Stimulated activated CD4-positive, alpha-beta T cell treated with anti-CD3 and anti-CD28 coated beads, Interleukin-12 subunit alpha, Interleukin-12 subunit beta, amount 100 ng/mL, for 48 hours (primary cell): ENCODE data around the gene LCN15.
A peak's percentile ranks its signal among the peaks of the same experiment; 100 is the strongest.
"Not testable (repeated sequence)": the region's sequence is repeated elsewhere in the genome, so short reads cannot be mapped to it uniquely, and the experiment has no call there.

Source experiments
- DNase-seq, 3 donors: peaks; one replicate each; pipeline ENCODE4 v3.0.0-alpha.2; 2020; ENCODE audit warnings: low read depth in 2 of 3, low spot score in 1 of 3

The LCN15 gene

DNA sequence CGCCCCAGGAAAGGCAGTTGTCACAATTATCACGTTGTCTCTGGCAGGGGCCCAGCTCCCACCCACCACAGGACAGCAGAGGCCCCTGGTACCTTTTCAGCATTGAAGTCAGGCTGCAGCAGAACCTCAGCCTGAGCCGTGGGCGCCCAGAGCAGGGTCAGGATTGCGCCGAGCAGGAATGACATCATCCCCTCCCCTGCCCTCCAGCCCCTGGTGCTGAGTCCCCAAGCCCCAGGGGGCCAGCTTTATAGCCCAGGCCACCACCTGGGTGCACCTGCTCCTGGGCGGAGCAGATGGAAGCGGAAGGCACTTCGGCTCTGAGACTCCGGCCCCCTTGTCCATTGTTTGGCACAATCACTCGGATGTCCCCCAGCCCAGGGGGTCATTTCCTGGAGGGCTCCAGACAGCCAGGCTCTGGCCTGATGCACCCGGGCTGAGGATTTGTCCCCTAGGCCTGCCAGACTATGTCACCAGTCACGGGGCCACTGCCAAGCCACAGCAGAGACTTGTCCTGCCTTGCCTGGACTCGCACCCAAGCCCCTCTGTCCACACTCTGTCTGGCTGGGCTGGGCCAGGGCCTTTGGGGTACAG is at the start of gene LCN15:
Gene LCN15 (minus strand): TSS at position 218 of the 591 bp plus-strand sequence. CDS start 30 bp downstream, at position 188.
- DNase-seq, result no peak

GRCh38 chr9:136808806-136809158 is 44.5 kb upstream of the LCN15 start:
- no peak for DNase-seq

- peak in 1 of 3 donors; percentile 21 for DNase-seq
Observed at GRCh38 chr9:136808075-136808805, 43.9 kb upstream of the LCN15 start.

GRCh38 chr9:136807281-136808074 is 43.2 kb upstream of the LCN15 start, which contains the start of gene RABL6:
RABL6 (plus strand) TSS chr9:136807948; CDS start chr9:136808197, 249 bp downstream.
- DNase-seq, result peak; percentile 67 to 77 (median 72)

DNA sequence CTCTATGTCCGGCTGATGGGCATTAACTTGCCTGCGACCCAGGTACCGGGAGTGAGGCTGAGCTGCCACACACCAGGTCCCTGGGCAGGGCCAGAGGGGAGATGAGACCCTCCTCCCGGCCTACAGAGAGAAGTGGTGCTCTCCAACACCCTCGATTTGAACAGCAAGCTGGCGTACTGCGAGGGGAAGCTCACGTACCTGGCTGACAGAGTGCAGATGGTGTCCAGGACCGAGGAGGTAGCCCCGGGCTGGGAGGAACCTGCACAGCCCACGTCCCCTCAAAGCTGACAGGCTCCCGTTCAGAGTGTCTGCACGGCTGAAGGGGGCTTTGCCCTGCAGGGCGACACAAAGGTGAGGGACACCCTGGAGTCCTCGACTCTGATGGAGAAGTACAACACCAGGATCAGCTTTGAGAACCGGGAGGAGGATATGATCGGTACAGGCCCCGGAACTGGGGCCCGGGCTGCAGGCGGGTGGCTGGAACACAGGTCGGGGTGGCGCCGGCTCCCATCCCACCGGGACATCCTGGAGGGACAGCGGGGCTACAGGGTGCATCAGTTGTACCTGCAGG is 42.4 kb upstream of the LCN15 start:
- DNase-seq, result no peak

GRCh38 chr9:136806067-136806466 is 41.7 kb upstream of the LCN15 start:
- no peak for DNase-seq

- DNase-seq, result no peak
Observed at GRCh38 chr9:136805207-136805740, 41.0 kb upstream of the LCN15 start.

- no peak for DNase-seq
Observed at GRCh38 chr9:136804509-136805206, 40.3 kb upstream of the LCN15 start.

- DNase-seq, result no peak
Observed at GRCh38 chr9:136803551-136804508, 39.5 kb upstream of the LCN15 start.

DNA sequence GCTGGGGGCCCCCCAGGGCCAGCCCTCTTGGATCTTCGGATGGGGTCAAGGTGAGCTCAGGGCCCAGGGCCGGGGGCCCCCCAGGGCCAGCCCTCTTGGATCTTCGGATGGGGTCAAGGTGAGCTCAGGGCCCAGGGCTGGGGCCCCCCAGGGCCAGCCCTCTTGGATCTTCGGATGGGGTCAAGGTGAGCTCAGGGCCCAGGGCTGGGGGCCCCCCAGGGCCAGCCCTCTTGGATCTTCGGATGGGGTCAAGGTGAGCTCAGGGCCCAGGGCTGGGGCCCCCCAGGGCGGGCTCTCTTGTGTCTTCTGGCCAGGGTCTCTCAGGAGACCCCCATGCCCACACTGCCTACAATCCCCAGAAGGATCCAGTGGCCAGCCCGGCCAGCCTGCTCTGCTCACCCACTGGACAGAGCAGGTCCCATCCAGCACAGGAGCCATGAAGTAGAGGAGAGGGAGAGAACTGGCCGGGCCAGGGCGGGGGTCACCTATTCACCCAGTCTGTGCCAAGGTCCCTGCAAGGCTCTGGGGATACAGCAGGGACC is 38.8 kb upstream of the LCN15 start:
- not testable (repeated sequence) for DNase-seq

GRCh38 chr9:136802321-136802720 is 38.0 kb upstream of the LCN15 start:
- DNase-seq, result no peak

DNA sequence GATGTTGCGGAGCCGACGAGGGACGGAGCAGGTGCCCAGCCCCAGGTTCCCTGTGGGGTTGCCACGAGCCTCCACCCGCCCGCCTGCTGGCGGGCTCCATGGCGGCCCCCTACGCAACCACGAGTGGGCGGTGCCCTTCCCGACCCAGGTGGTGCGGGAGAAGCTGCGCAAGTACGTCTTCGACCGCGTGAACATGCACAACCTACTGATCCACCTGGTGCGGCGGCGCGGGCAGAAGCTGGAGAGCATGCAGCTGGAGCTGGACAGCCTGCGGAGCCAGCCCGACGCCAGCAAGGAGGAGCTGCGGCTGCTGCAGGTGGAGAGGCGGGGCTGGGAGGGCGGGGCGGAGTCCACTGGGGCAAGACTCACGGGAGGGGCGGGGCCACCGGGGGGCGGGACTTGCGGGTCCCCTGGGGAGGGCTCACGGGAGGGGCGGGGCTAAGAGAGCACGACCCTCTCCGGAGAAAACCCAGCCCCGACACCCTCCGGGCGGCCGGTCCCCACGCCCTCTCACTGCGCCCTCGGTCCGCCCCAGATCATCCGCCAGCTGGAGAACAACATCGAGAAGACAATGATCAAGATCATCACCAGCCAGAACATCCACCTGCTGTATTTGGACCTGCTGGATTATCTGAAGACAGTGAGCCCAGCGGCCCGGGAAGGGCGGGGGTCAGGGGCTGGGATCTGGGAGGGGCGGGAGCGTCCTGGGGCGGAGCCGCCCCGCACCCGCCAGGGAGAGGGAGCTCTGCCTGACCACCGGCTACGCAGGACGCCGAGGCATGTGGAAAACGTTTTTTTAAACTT is 35.7 kb upstream of the LCN15 start:
- DNase-seq, result peak; percentile 67 to 85 (median 82)

GRCh38 chr9:136799079-136799853 is 34.9 kb upstream of the LCN15 start:
- no peak for DNase-seq

DNA sequence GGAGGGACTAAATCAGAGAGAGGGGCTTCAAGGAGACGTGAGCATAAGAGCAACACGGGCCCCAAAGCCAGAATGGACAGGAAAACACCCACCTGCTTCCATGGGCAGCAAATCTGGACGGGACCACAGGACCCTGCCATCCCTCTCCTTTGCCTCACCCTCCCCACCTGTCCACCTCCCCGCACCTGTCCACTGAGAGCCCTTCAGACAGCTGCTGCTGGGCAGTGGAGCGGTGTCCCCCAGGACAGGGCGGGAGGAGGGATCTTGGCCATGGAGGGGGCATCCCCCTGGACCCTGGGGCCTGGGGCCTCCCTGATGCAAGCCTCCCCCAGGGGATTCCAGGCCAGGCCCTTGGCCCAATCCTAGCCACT is 34.4 kb upstream of the LCN15 start:
- no peak for DNase-seq

DNA sequence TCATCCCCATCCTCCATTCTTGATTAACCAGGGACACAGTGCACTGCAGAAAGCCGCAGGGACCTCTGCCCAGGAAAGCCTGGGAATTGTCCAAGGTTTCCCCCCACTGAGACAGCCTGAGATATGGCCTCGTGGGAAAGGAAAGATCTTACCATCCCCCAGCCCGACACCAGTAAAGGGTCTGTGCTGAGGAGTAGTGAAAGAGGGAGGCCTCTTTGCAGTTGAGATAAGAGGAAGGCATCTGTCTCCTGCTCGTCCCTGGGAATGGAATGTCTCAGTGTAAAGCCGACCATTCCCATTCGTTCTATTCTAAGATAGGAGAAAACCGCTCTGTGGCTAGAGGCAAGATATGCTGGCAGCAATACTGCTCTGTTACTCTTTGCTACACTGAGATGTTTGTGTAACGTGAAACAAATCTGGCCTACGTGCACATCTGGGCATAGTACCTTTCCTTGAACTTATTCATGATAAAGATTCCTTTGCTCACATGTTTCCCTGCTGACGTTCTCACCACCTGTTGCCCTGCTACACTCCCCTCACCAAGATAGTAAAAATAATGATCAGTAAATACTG is 32.5 kb upstream of the LCN15 start:
- DNase-seq, result not testable (repeated sequence)

DNA sequence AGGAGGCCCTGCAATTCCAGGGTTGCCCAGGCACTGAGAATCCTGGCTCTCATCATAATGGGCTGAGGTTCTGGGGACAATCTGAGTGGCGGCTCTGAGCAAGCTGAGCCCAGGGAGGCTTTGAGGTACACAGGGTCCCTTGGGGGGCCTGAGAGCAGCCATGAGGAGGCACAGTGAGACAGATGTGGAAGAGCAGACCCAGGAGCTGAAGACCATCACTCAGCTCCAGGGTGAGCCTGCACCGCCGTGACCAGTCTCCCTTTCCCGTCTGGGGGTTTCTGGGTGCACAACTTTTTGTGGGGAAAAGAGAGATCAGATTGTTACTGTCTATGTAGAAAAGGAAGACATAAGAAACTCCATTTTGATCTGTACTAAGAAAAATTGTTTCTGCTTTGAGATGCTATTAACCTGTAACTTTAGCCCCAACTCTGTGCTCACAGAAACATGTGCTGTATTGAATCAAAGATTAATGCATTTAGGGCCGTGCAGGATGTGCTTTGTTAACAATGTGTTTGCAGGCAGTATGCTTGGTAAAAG is 32.0 kb upstream of the LCN15 start, which contains the start of gene CCDC183:
Gene CCDC183 (plus strand): TSS at position 101 of the 537 bp plus-strand sequence. CDS start 60 bp downstream, at position 161.
- DNase-seq, result no peak

GRCh38 chr9:136795000-136795348 is 30.7 kb upstream of the LCN15 start:
- no peak for DNase-seq
